H1 (cell line): ENCODE data around the gene GID8. TPM values are rescaled to one million over a fixed set of nuclear protein-coding genes. Genes with fewer than 3 reads are reported as not detected.

Source experiments
- CTCF ChIA-PET: fragments of 300-600 bp; sonication (Branson Sonifier 250); formaldehyde crosslinking; loops from one replicate; lab custom pipeline; 2021; ENCODE audit not compliant: partially characterized antibody; lab: Charles Lee
- POLR2A ChIA-PET: fragments of 300-600 bp; sonication (Branson Sonifier 250); formaldehyde crosslinking; loops from one replicate; lab custom pipeline; 2021; ENCODE audit warnings: inconsistent platforms; ENCODE audit not compliant: partially characterized antibody; lab: Charles Lee
- DNase-seq, 2 experiments: peaks; one replicate each; pipeline versions ENCODE4 v3.0.0 to v3.0.0-alpha.2; 2010 to 2022; ENCODE audit warnings: low spot score in 2 of 2, low read depth in 1 of 2, mixed read lengths in 1 of 2
- FAIRE-seq: peaks from 2 replicates; lab custom pipeline; 2011; peaks lifted over from hg19 to GRCh38; lab: Jason Lieb, UNC
- H2AFZ ChIP-seq: 2 replicates; pipeline ENCODE4 v1.8.1; 2012; ENCODE audit warnings: low read length, inconsistent platforms
- H2AK5ac ChIP-seq: 2 replicates; pipeline ENCODE4 v1.6.1; 2013; ENCODE audit warnings: low read depth, low read length
- H2BK120ac ChIP-seq: replicated peaks from 2 replicates; pipeline ENCODE3; 2013; ENCODE audit warnings: low read depth, low read length, inconsistent platforms
- H2BK12ac ChIP-seq: 2 replicates; pipeline ENCODE4 v1.6.1; 2013; ENCODE audit warnings: low read depth, low read length
- H2BK15ac ChIP-seq: 2 replicates; pipeline ENCODE4 v1.6.1; 2013; ENCODE audit warnings: low read length
- H2BK20ac ChIP-seq: 2 replicates; pipeline ENCODE4 v1.6.1; 2013; ENCODE audit warnings: low read length
- H2BK5ac ChIP-seq: 2 replicates; pipeline ENCODE4 v1.6.1; 2013; ENCODE audit warnings: low read depth, low read length
- H3K14ac ChIP-seq: 2 replicates; pipeline ENCODE4 v1.6.1; 2013; ENCODE audit warnings: inconsistent platforms; ENCODE audit not compliant: insufficient read length
- H3K18ac ChIP-seq: 2 replicates; pipeline ENCODE4 v1.6.1; 2013; ENCODE audit warnings: low read length; ENCODE audit errors: extremely low read depth
- H3K23ac ChIP-seq: 2 replicates; pipeline ENCODE4 v1.6.1; 2013; ENCODE audit warnings: inconsistent platforms; ENCODE audit not compliant: insufficient read length
- H3K23me2 ChIP-seq: 2 replicates; pipeline ENCODE4 v1.6.1; 2013; ENCODE audit warnings: low read depth, low read length
- H3K27ac ChIP-seq: 2 replicates; pipeline ENCODE4 v1.6.1; 2011; ENCODE audit warnings: low read depth, low read length, inconsistent platforms
- H3K27me3 ChIP-seq, 4 experiments: replicated peaks in 1 of 4; 1 replicate in 1 of 4; 2 replicates in 3 of 4; pipeline versions ENCODE4 v1.6.1 to v1.8.1; 2011 to 2013; ENCODE audit warnings: low read length in 3 of 4, mild to moderate bottlenecking in 3 of 4, inconsistent platforms in 2 of 4, mixed read lengths in 2 of 4, moderate library complexity in 1 of 4; ENCODE audit not compliant: control insufficient read depth in 3 of 4, insufficient read depth in 3 of 4; ENCODE audit errors: extremely low read depth in 1 of 4
- H3K36me3 ChIP-seq, 4 experiments: 2 replicates each; pipeline versions ENCODE4 v1.6.1 to v1.8.1; 2011 to 2013; ENCODE audit warnings: mild to moderate bottlenecking in 4 of 4, low read length in 3 of 4, moderate library complexity in 2 of 4, control low read depth in 1 of 4, inconsistent platforms in 1 of 4; ENCODE audit not compliant: insufficient read depth in 4 of 4, control insufficient read depth in 2 of 4
- H3K4ac ChIP-seq: replicated peaks from 2 replicates; pipeline ENCODE3; 2013; ENCODE audit warnings: low read length, low read depth, mixed read lengths, inconsistent platforms; ENCODE audit not compliant: insufficient read length
- H3K4me1 ChIP-seq, 4 experiments: replicated peaks in 1 of 4; 1 replicate in 1 of 4; 2 replicates in 3 of 4; pipeline versions ENCODE4 v1.6.1 to v1.8.1; 2011 to 2013; ENCODE audit warnings: low read length in 3 of 4, inconsistent platforms in 2 of 4, mixed read lengths in 1 of 4; ENCODE audit not compliant: insufficient read depth in 4 of 4, control insufficient read depth in 3 of 4
- H3K4me2 ChIP-seq, 2 experiments: 2 replicates each; pipeline versions ENCODE4 v1.6.1 to v1.8.1; 2011 to 2013; ENCODE audit warnings: low read depth in 2 of 2, low read length in 2 of 2, control low read depth in 1 of 2, inconsistent platforms in 1 of 2, mild to moderate bottlenecking in 1 of 2; ENCODE audit not compliant: insufficient read depth in 1 of 2
- H3K4me3 ChIP-seq, 4 experiments: fragments of 200-600, 300-600 bp in 1 of 4; sonication (generic), shearing (Covaris generic), sonication (Bioruptor Twin) in 1 of 4; 2 replicates each; pipeline versions ENCODE4 v1.5.1 to v1.8.1; 2011 to 2016; ENCODE audit warnings: low read length in 4 of 4, low read depth in 3 of 4, control low read depth in 2 of 4, inconsistent platforms in 2 of 4, mild to moderate bottlenecking in 2 of 4, mixed read lengths in 1 of 4, moderate library complexity in 1 of 4; ENCODE audit not compliant: insufficient read depth in 2 of 4; ENCODE audit errors: extremely low read depth in 1 of 4
- H3K56ac ChIP-seq: replicated peaks from 2 replicates; pipeline ENCODE3; 2013; ENCODE audit warnings: low read depth, mild to moderate bottlenecking, mixed read lengths, low read length, inconsistent platforms; ENCODE audit not compliant: insufficient read length
- H3K79me1 ChIP-seq: 2 replicates; pipeline ENCODE4 v1.6.1; 2013; ENCODE audit warnings: low read depth, low read length, control low read depth
- H3K79me2 ChIP-seq, 2 experiments: 2 replicates each; pipeline versions ENCODE4 v1.6.1 to v1.8.1; 2012 to 2013; ENCODE audit warnings: low read length in 2 of 2, mild to moderate bottlenecking in 2 of 2, inconsistent platforms in 1 of 2; ENCODE audit not compliant: insufficient read depth in 2 of 2, control insufficient read depth in 1 of 2
- H3K9ac ChIP-seq, 4 experiments: replicated peaks in 1 of 4; 1 replicate in 1 of 4; 2 replicates in 3 of 4; pipeline versions ENCODE4 v1.6.1 to v1.8.1; 2011 to 2013; ENCODE audit warnings: low read depth in 3 of 4, low read length in 3 of 4, control low read depth in 2 of 4, mild to moderate bottlenecking in 2 of 4, moderate library complexity in 2 of 4, inconsistent platforms in 1 of 4; ENCODE audit errors: extremely low read depth in 1 of 4
- H3K9me3 ChIP-seq, 2 experiments: 2 replicates each; pipeline versions ENCODE4 v1.6.1 to v1.8.1; 2012 to 2013; ENCODE audit warnings: mild to moderate bottlenecking in 2 of 2, moderate library complexity in 2 of 2, control low read depth in 1 of 2, inconsistent platforms in 1 of 2, low read depth in 1 of 2, low read length in 1 of 2, mixed read lengths in 1 of 2; ENCODE audit not compliant: insufficient read depth in 2 of 2
- H4K20me1 ChIP-seq, 2 experiments: replicated peaks in 1 of 2; 2 replicates each; pipeline versions ENCODE3 to v1.8.1; 2011 to 2013; ENCODE audit warnings: inconsistent platforms in 2 of 2, low read length in 2 of 2, mild to moderate bottlenecking in 1 of 2; ENCODE audit not compliant: insufficient read depth in 2 of 2, control insufficient read depth in 1 of 2
- H4K5ac ChIP-seq: 2 replicates; pipeline ENCODE4 v1.6.1; 2013; ENCODE audit warnings: low read length, low read depth, mixed read lengths, inconsistent platforms; ENCODE audit not compliant: insufficient read length
- H4K8ac ChIP-seq: 2 replicates; pipeline ENCODE4 v1.8.0; 2013; ENCODE audit warnings: mild to moderate bottlenecking, moderate library complexity, low read length, inconsistent platforms; ENCODE audit not compliant: insufficient read depth; ENCODE audit errors: extremely low read depth
- H4K91ac ChIP-seq: replicated peaks from 2 replicates; pipeline ENCODE3; 2013; ENCODE audit warnings: low read length, mixed read lengths, inconsistent platforms; ENCODE audit not compliant: insufficient read length
- CTBP2 ChIP-seq: IDR thresholded peaks from 2 replicates; pipeline ENCODE4 v1.7.0; 2011; ENCODE audit warnings: borderline replicate concordance, mild to moderate bottlenecking, moderate library complexity, mixed read lengths, low read length; ENCODE audit not compliant: insufficient read depth, insufficient read length
- EZH2 ChIP-seq: fragments of 200-600 bp; sonication (generic); IDR thresholded peaks from 2 replicates; pipeline ENCODE4 v1.7.1; 2012; ENCODE audit warnings: low read depth, mild to moderate bottlenecking, moderate library complexity, low read length, inconsistent platforms; ENCODE audit not compliant: severe bottlenecking
- GABPA ChIP-seq: IDR thresholded peaks from 2 replicates; pipeline ENCODE4 v1.6.1; 2011; ENCODE audit warnings: mild to moderate bottlenecking, low read length, moderate library complexity, borderline replicate concordance; ENCODE audit not compliant: insufficient read depth
- KDM1A ChIP-seq: fragments of 200-600, 300-600 bp; sonication (generic); IDR thresholded peaks from 2 replicates; pipeline ENCODE4 v1.7.1; 2016; ENCODE audit warnings: mild to moderate bottlenecking, low read length, borderline replicate concordance
- RXRA ChIP-seq: IDR thresholded peaks from 2 replicates; pipeline ENCODE4 v1.6.1; 2011; ENCODE audit warnings: low read depth, mild to moderate bottlenecking, low read length, moderate library complexity; ENCODE audit not compliant: insufficient read depth
- SIRT6 ChIP-seq: IDR thresholded peaks from one replicate; pipeline ENCODE4 v1.7.1; 2012; ENCODE audit warnings: low read length, inconsistent platforms
- SP1 ChIP-seq: IDR thresholded peaks from 2 replicates; pipeline ENCODE4 v1.6.1; 2011; ENCODE audit warnings: low read depth, low read length
- SP2 ChIP-seq: IDR thresholded peaks from 2 replicates; pipeline ENCODE4 v1.6.1; 2012; ENCODE audit warnings: mild to moderate bottlenecking, low read length, inconsistent platforms
- SP4 ChIP-seq: IDR thresholded peaks from 2 replicates; pipeline ENCODE4 v1.6.1; 2012; ENCODE audit warnings: low read length, inconsistent platforms
- SUZ12 ChIP-seq: fragments of 200-600 bp; sonication (generic); IDR thresholded peaks from 2 replicates; pipeline ENCODE4 v1.6.1; 2012; ENCODE audit warnings: mild to moderate bottlenecking, inconsistent platforms, low read length, moderate library complexity, mixed read lengths
- TBP ChIP-seq: IDR thresholded peaks from 2 replicates; pipeline ENCODE4 v1.6.1; 2011; ENCODE audit warnings: low read depth, low read length, improper control_type of control experiment
- WGBS, 2 experiments: shearing (Covaris generic) in 1 of 2; methylation state at CpG; one replicate each; pipeline versions ENCODE4 v1.1.6 to v1.1.7; 2013 to 2015; ENCODE audit warnings: low lambda C conversion rate in 2 of 2, mixed read lengths in 2 of 2, inconsistent platforms in 1 of 2, low coverage in 1 of 2, missing lambda C conversion rate in 1 of 2; ENCODE audit not compliant: insufficient replicate concordance in 2 of 2, insufficient coverage in 1 of 2, insufficient read length in 1 of 2; ENCODE audit errors: extremely low coverage in 1 of 2, missing lambda C conversion rate in 1 of 2; 5-methylcytosine and 5-hydroxymethylcytosine counted together
- polyA plus RNA-seq, 7 experiments: library from polyadenylated mRNA; depleted of rRNA in 3 of 7; stranded (reverse) in 5 of 7; unstranded in 2 of 7; fragments of >200 nt in 5 of 7; fragments of 200-250 nt in 2 of 7; gene quantifications; 1 replicate in 5 of 7; 2 replicates in 1 of 7; 4 replicates in 1 of 7; pipeline versions ENCODE4 v1.2.1 to v1.2.3, GENCODE V29; 2011 to 2013; ENCODE audit warnings: missing spikeins in 2 of 7, mixed read lengths in 2 of 7
- total RNA-seq: library from RNA; stranded (reverse); fragmentation: NEBNext Ultra II Directional; extraction: Animal tissue kit (Norgen Biotek cat#: 25700); gene quantifications from 2 replicates; pipeline ENCODE4 v1.2.1, GENCODE V29; 2021

GID8 gene
- total and polyA plus RNA-seq, 2 of the 8 experiments (the other 6 are each of a cell fraction or from before 2014, with no cell fraction given), result 39.7 to 72.9 TPM

DNA sequence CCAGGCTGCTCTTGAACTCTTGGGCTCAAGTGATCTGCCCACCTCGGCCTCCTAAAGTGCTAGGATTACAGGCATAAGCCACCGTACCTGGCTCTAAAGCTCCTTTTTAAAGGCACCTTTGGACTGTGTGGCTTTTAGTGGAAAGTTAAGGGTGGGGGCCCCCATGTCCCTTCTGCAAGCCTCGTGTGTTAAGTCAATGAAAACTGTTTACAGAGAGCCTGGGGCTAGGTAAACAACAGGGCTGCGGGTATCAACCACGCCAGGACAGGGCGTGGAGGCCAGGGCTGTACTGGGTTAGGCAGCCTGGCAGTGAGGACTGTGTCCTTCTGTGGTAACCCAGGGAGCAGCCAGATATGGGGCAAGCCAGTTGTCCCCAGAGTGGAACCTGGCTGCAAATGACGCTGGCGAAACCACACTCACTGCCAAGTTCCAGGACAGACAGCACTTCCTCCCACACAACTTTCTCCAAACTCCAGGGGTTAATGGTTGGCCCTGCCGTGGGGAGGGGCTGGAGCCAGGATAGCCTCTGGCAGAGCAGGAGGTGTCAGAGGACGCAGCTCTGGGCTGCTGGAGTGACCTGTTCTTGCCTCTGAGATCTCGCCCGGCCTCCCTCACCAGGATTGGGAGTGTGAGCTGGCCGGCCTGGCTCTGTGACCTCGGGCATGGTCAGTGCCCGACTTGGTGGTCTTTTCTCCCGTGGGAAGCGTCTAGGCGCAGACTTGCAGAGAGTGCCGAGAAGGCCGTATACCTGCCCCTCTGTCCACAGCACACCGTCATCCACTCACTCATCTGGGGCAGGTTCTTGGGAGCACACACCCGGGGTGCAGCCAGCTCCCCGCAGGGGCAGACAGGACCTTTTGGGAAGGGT, 17.8 kb downstream of the GID8 start:
- H3K4me1 ChIP-seq, result peaks cover 2 to 23% (median 17%) of the 10 kb centered on the region in 4 experiments
- 91% methylated on average over 23 of the region's 23 CpGs; no CpG with 5 or more reads in 1 of the 2 experiments for WGBS, 2 experiments
- H3K9me3 ChIP-seq, result no peaks in the 10 kb centered on the region
- no peak overlapping the region for H4K5ac ChIP-seq
- H2BK120ac ChIP-seq, result no peak overlapping the region
- no peak overlapping the region for H4K91ac ChIP-seq
- no peak overlapping the region for H3K18ac ChIP-seq
- POLR2A ChIA-PET, result interaction anchor here (0.7 to 3.4 kb wide), 8 partner anchors 9 to 77 kb away, joined by 3 to 29 read pairs (median 7); partner anchors contain the start of gene GID8
- H3K56ac ChIP-seq, result no peak overlapping the region
- H3K4me3 ChIP-seq, result no peak overlapping the region
- peaks cover 3 to 6% (median 5%) of the 10 kb centered on the region in 4 experiments; a peak in 5 of 8 replicates for H3K36me3 ChIP-seq
- DNase-seq (no peak), FAIRE-seq (no peak)
- H2BK5ac ChIP-seq, result no peak overlapping the region
- no peak overlapping the region for H3K4me2 ChIP-seq
- CTCF ChIA-PET, result interaction anchor here (0.8 to 2.9 kb wide), 11 partner anchors 10 to 268 kb away, joined by 3 to 15 read pairs (median 4); partner anchors contain the start of gene BHLHE23
- H2AK5ac ChIP-seq, result no peak overlapping the region
- H2BK12ac ChIP-seq, result no peak overlapping the region; the same call in 1 of the 2 replicates
- no peak overlapping the region for H3K23ac ChIP-seq
- peaks cover 4 to 14% of the 10 kb centered on the region in 2 experiments for H4K20me1 ChIP-seq
- H2BK15ac ChIP-seq, result peak overlapping the region; percentile 95; the same call in 1 of the 2 replicates
- H3K14ac ChIP-seq, result no peak overlapping the region
- no peak overlapping the region for H3K4ac ChIP-seq
- no peak overlapping the region for H3K9ac ChIP-seq
- H2BK20ac ChIP-seq, result no peak overlapping the region
- H3K27ac ChIP-seq, result no peak overlapping the region
- H4K8ac ChIP-seq, result no peak overlapping the region
- peaks cover 0 to 9% of the 10 kb centered on the region in 2 experiments; a peak in 1 of 4 replicates for H3K79me2 ChIP-seq
- H3K27me3 ChIP-seq, result no peaks in the 10 kb centered on the region
- peaks cover 11% of the 10 kb centered on the region; the same call in 1 of the 2 replicates for H3K23me2 ChIP-seq
- no peak overlapping the region for H2AFZ ChIP-seq
- H3K79me1 ChIP-seq, result peaks cover 3% of the 10 kb centered on the region; the same call in 1 of the 2 replicates
- no peak for TF ChIP-seq EZH2
- no peak for TF ChIP-seq KDM1A
- no peak for TF ChIP-seq CTBP2
- TF ChIP-seq SP4, result no peak
- no peak for TF ChIP-seq TBP
- TF ChIP-seq GABPA, result no peak
- TF ChIP-seq SUZ12, result no peak
- TF ChIP-seq SIRT6, result no peak
- TF ChIP-seq SP1, result no peak
- no peak for TF ChIP-seq SP2
- no peak for TF ChIP-seq RXRA
